Peyer's patch (tissue), 4 donors: ENCODE measurements around the gene SNX10.

Source experiments
- CTCF ChIP-seq, 6 experiments: fragments of 450-650 bp in 4 of 6; fragments of 200-600 bp in 2 of 6; sonication (generic) in 1 of 6; IDR thresholded peaks; one replicate each; pipeline ENCODE4 v1.5.1; 2017 to 2019; ENCODE audit warnings: antibody characterized with exemption in 6 of 6, mild to moderate bottlenecking in 3 of 6, moderate library complexity in 1 of 6
- POLR2A ChIP-seq, 2 donors: fragments of 450-650 bp; IDR thresholded peaks; one replicate each; pipeline ENCODE4 v1.5.1; 2017; ENCODE audit warnings: antibody characterized with exemption in 2 of 2, mild to moderate bottlenecking in 2 of 2, moderate library complexity in 2 of 2

GRCh38 chr7:26381476-26382353, 90.1 kb downstream of the SNX10 start:
- TF ChIP-seq POLR2A (IDR thresholded peaks at IDR 0.05), result no peak
- no peak for TF ChIP-seq CTCF (IDR thresholded peaks at IDR 0.05)
